SJCRH30 (cell line): ENCODE measurements around the gene COL4A2. TPM values are rescaled to one million over a fixed set of nuclear protein-coding genes. Genes with fewer than 3 reads are reported as not detected.

Source experiments
- DNase-seq, 2 experiments: peaks; one replicate each; pipeline ENCODE4 v3.0.0-alpha.2; 2015 to 2020
- H3K27ac ChIP-seq: fragments of 250-450 bp; sonication (Bioruptor Pico); 2 replicates; pipeline ENCODE4 v1.5.1; 2020; ENCODE audit warnings: mild to moderate bottlenecking, moderate library complexity
- H3K27me3 ChIP-seq: fragments of 250-450 bp; sonication (Bioruptor Pico); 2 replicates; pipeline ENCODE4 v1.5.1; 2020; ENCODE audit warnings: mild to moderate bottlenecking, moderate library complexity
- H3K36me3 ChIP-seq: fragments of 250-450 bp; sonication (Bioruptor Pico); 2 replicates; pipeline ENCODE4 v1.5.1; 2020; ENCODE audit warnings: mild to moderate bottlenecking, moderate library complexity
- H3K4me1 ChIP-seq: fragments of 250-450 bp; sonication (Bioruptor Pico); 2 replicates; pipeline ENCODE4 v1.5.1; 2020; ENCODE audit warnings: mild to moderate bottlenecking, moderate library complexity
- H3K4me3 ChIP-seq: fragments of 250-450 bp; sonication (Bioruptor Pico); 2 replicates; pipeline ENCODE4 v1.5.1; 2020; ENCODE audit warnings: mild to moderate bottlenecking, moderate library complexity
- H3K9me3 ChIP-seq: fragments of 250-450 bp; sonication (Bioruptor Pico); replicated peaks from 2 replicates; pipeline ENCODE4 v1.5.1; 2020; ENCODE audit warnings: mild to moderate bottlenecking, moderate library complexity
- total RNA-seq: library from RNA; depleted of rRNA; stranded (reverse); fragments of >200 nt; shearing (Covaris generic); gene quantifications from 2 replicates; pipeline ENCODE4 v1.2.3, GENCODE V29; 2014

The COL4A2 gene
- total RNA-seq, 1 experiment from 2014 or later: 251 TPM

GRCh38 chr13:110347535-110348308 lies 40.6 kb downstream of the COL4A2 start:
- Histone ChIP-seq H3K9me3 (peaks cover 5% of the 10 kb centered on the region; the same call in 1 of the 2 replicates), H3K27ac (peak overlapping the region; percentile 60), H3K4me3 (no peak overlapping the region), H3K27me3 (no peaks in the 10 kb centered on the region), H3K36me3 (peaks cover 19% of the 10 kb centered on the region; the same call in 1 of the 2 replicates), H3K4me1 (peaks cover 39% of the 10 kb centered on the region)
- peak; percentile 27 to 29 for DNase-seq

GRCh38 chr13:110348309-110349105 lies 41.4 kb downstream of the COL4A2 start:
- Histone ChIP-seq H3K27me3 (no peaks in the 10 kb centered on the region), H3K4me3 (no peak overlapping the region), H3K36me3 (peaks cover 16% of the 10 kb centered on the region; the same call in 1 of the 2 replicates), H3K9me3 (peaks cover 5% of the 10 kb centered on the region; the same call in 1 of the 2 replicates), H3K4me1 (peaks cover 39% of the 10 kb centered on the region), H3K27ac (peak overlapping the region; percentile 60)
- no peak for DNase-seq

- H3K36me3 ChIP-seq: peaks cover 10% of the 10 kb centered on the region; the same call in 1 of the 2 replicates
- DNase-seq: peak; percentile 76 to 89
- no peak overlapping the region for H3K4me3 ChIP-seq
- H3K4me1 ChIP-seq: peaks cover 39% of the 10 kb centered on the region
- no peaks in the 10 kb centered on the region for H3K27me3 ChIP-seq
- no peaks in the 10 kb centered on the region; the same call in 1 of the 2 replicates for H3K9me3 ChIP-seq
- peak overlapping the region; percentile 60 for H3K27ac ChIP-seq
Measured at GRCh38 chr13:110349239-110349638, 42.2 kb downstream of the COL4A2 start.

DNA sequence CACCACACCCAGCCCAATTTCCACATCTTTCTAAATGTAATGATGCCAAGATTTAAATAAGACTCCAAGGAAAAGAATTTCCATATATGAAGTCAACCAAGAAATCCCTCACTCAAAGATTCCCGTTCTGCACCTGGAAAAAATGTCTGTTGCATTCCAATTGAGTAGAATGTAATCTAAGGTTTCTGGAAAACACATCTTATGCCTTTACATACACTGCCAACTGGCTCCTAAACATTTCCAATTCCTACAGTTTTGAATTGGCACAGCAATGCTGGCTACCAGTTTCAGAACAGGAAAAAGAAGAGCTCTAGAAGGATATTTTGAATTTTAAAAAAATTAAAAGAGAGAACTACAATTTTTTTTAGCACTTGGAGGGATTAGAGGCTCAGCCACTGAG lies 43.0 kb downstream of the COL4A2 start:
- DNase-seq: no peak
- peak overlapping the region; percentile 60 for H3K27ac ChIP-seq
- H3K9me3 ChIP-seq: no peaks in the 10 kb centered on the region
- no peak overlapping the region for H3K4me3 ChIP-seq
- H3K36me3 ChIP-seq: 0 out of 2 replicates have a peak, but pooled peaks cover 4% of the 10 kb centered on the region
- peaks cover 39% of the 10 kb centered on the region for H3K4me1 ChIP-seq
- H3K27me3 ChIP-seq: no peaks in the 10 kb centered on the region

- no peak overlapping the region for H3K4me3 ChIP-seq
- peaks cover 39% of the 10 kb centered on the region for H3K4me1 ChIP-seq
- no peaks in the 10 kb centered on the region for H3K27me3 ChIP-seq
- H3K36me3 ChIP-seq: 0 out of 2 replicates have a peak, but pooled peaks cover 4% of the 10 kb centered on the region
- peak overlapping the region; percentile 60 for H3K27ac ChIP-seq
- no peak for DNase-seq
- H3K9me3 ChIP-seq: no peaks in the 10 kb centered on the region
Measured at GRCh38 chr13:110350509-110350908, 43.4 kb downstream of the COL4A2 start.

- H3K27ac ChIP-seq: no peak overlapping the region
- H3K27me3 ChIP-seq: no peaks in the 10 kb centered on the region
- DNase-seq: no peak
- no peak overlapping the region for H3K4me3 ChIP-seq
- no peaks in the 10 kb centered on the region for H3K9me3 ChIP-seq
- H3K4me1 ChIP-seq: peaks cover 38% of the 10 kb centered on the region
- H3K36me3 ChIP-seq: 0 out of 2 replicates have a peak, but pooled peaks cover 4% of the 10 kb centered on the region
Measured at GRCh38 chr13:110351636-110352420, 44.7 kb downstream of the COL4A2 start.

DNA sequence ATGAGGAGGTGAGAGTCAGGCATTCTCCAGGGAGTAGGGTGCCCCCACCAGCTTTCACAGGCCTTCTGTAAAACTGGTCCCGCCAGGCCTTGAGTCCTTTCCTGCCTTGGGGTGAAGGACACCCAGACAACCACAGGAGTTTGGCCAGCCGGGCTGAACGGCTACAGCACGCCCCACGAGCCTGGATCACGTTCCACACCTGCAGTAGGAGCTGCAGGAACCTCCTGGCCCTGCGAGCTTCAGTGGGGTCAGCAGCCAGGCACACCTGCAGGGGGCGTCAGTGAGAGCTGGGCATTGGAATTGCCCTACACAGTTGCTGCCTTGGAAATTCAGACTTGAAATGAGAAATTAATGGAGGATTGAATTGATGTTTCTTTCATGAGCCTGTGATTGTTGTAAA lies 45.7 kb downstream of the COL4A2 start:
- Histone ChIP-seq H3K4me1 (peaks cover 29% of the 10 kb centered on the region), H3K27ac (no peak overlapping the region), H3K4me3 (no peak overlapping the region), H3K9me3 (no peaks in the 10 kb centered on the region), H3K36me3 (peaks cover 9% of the 10 kb centered on the region; the same call in 1 of the 2 replicates), H3K27me3 (no peaks in the 10 kb centered on the region)
- DNase-seq: no peak

GRCh38 chr13:110353339-110353977 lies 46.4 kb downstream of the COL4A2 start:
- Histone ChIP-seq H3K4me1 (peaks cover 23% of the 10 kb centered on the region), H3K4me3 (no peak overlapping the region), H3K27me3 (no peaks in the 10 kb centered on the region), H3K9me3 (no peaks in the 10 kb centered on the region), H3K27ac (no peak overlapping the region), H3K36me3 (peaks cover 15% of the 10 kb centered on the region)
- DNase-seq: no peak

DNA sequence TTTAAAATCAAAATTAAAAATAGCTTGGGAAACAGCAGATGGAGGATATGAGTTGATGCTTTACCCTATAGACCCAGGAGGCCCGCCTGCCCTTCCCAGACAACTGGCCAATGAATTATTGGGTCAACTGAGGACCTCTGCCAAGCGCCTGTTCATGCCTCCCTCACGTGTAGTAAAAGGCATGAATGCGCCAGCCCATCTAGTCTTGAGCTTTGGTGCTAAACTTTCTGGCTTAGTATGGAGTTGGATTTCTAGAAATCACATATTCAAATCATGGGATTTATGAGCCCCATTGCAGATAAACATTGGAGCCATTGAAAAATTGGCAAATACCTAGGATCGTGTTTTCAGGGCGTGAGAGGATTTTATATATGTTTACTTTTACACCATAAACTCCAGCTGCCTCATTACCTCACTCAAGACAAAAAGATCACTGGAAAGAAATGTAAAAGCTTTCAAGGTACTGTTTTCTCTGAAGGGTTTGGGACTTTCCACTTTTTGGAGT lies 47.1 kb downstream of the COL4A2 start:
- H3K27ac ChIP-seq: no peak overlapping the region
- no peaks in the 10 kb centered on the region for H3K9me3 ChIP-seq
- H3K27me3 ChIP-seq: no peaks in the 10 kb centered on the region
- peaks cover 18% of the 10 kb centered on the region for H3K36me3 ChIP-seq
- no peak overlapping the region for H3K4me3 ChIP-seq
- H3K4me1 ChIP-seq: peaks cover 16% of the 10 kb centered on the region
- no peak for DNase-seq

DNA sequence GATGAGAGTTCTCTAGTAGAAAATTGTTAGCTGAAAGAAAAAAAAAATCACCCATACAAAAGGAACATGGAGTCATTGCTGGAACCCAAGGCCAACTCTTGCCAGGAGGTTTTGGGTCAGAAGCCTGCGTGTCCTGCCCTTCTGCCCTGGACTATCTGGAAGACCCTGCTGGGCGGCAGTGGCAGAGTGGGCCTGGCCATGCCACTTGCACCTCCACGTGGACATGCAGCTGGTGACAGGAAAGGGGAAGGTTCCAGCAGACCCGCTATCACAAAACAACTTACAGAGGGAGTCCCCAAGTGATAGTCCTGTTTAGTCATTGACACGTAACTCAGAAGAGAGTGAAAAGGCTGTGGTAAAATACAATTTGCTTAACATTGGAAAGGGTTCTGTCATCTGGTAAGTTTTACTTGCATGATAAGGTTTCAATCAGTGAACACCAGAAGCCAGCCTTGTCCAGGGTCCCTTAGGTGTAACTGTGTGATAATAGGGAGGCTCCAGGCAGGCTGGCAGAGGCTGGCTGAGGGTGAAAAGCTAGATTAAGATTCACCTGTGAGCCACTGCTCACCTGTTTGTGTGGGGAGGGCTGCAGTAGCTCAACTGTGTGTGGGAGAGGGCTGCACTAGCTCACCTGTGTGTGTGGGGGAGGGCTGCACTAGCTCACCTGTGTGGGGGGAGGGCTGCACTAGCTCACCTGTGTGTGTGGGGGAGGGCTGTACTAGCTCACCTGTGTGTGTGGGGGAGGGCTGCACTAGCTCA lies 47.8 kb downstream of the COL4A2 start:
- no peaks in the 10 kb centered on the region for H3K9me3 ChIP-seq
- no peak overlapping the region for H3K4me3 ChIP-seq
- H3K27ac ChIP-seq: no peak overlapping the region
- no peaks in the 10 kb centered on the region for H3K27me3 ChIP-seq
- no peak for DNase-seq
- peaks cover 17% of the 10 kb centered on the region for H3K36me3 ChIP-seq
- peaks cover 9% of the 10 kb centered on the region for H3K4me1 ChIP-seq

DNA sequence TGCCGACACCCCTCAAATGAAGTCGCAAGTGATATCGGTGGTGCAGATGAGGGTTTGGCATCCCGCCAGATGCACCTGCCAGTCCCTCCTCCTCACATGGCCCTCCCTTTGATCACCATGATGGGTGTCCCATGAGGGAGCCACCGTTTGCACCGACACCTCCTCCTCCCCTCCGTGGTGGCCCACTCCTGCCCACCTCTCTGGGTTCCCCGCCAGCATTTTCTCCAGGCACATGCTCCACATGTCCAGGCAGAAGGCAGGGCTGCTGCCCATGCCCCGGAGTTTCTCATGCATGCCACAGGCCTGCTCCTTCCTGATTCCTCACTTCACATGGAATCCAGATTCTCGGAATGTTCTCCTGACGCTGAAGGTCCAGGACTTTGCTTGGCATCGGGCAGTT lies 49.3 kb downstream of the COL4A2 start:
- H3K9me3 ChIP-seq: no peaks in the 10 kb centered on the region
- H3K4me1 ChIP-seq: no peaks in the 10 kb centered on the region
- H3K36me3 ChIP-seq: peaks cover 20% of the 10 kb centered on the region
- no peak overlapping the region for H3K4me3 ChIP-seq
- no peak overlapping the region for H3K27ac ChIP-seq
- no peaks in the 10 kb centered on the region for H3K27me3 ChIP-seq
- no peak for DNase-seq

DNA sequence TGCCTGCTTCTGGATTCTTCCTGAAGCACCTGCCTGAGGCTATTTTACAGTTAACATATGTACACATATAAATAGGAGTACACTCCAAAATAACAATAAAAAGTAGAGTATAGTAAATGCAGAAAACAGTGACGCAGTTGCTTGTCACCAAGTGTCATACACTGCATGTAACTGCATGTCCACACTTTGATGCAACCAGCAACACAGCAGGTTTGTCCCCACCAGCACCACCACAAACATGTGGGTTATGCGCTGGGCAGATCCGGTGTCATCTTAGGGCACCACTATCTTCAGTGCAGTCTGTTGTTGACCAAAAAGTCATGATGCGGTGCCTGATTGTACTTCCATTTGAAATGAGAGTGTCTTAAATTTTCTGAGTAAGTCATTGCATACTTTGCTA lies 51.3 kb downstream of the COL4A2 start:
- Histone ChIP-seq H3K4me1 (no peaks in the 10 kb centered on the region), H3K27ac (no peak overlapping the region), H3K27me3 (no peaks in the 10 kb centered on the region), H3K36me3 (peaks cover 33% of the 10 kb centered on the region), H3K4me3 (no peak overlapping the region), H3K9me3 (no peaks in the 10 kb centered on the region)
- no peak for DNase-seq

GRCh38 chr13:110359840-110360301 lies 52.8 kb downstream of the COL4A2 start:
- H3K4me1 ChIP-seq: no peaks in the 10 kb centered on the region
- no peaks in the 10 kb centered on the region for H3K27me3 ChIP-seq
- no peak for DNase-seq
- no peak overlapping the region for H3K27ac ChIP-seq
- no peaks in the 10 kb centered on the region for H3K9me3 ChIP-seq
- peaks cover 38% of the 10 kb centered on the region for H3K36me3 ChIP-seq
- no peak overlapping the region for H3K4me3 ChIP-seq
